OCI-LY3 (cell line): ENCODE measurements around the gene PDXP.

Source experiments
- H2AFZ ChIP-seq: fragments of 200-600, 300-600 bp; shearing (Covaris generic); 2 replicates; pipeline ENCODE4 v1.6.0; 2014; ENCODE audit warnings: antibody characterized with exemption, low read depth, low read length
- H3K27ac ChIP-seq: fragments of 200-600, 300-600 bp; sonication (generic); 2 replicates; pipeline ENCODE4 v1.5.1; 2014; ENCODE audit warnings: mild to moderate bottlenecking, low read length, moderate library complexity, mixed read lengths
- H3K27me3 ChIP-seq: fragments of 200-600, 300-600 bp; sonication (generic); 2 replicates; pipeline ENCODE4 v1.6.1; 2014; ENCODE audit warnings: low read depth, low read length, mixed read lengths
- H3K36me3 ChIP-seq: fragments of 200-600, 300-600 bp; sonication (generic); replicated peaks from 2 replicates; pipeline ENCODE3; 2014; ENCODE audit warnings: low read depth, low read length, mixed read lengths
- H3K4me1 ChIP-seq: fragments of 300-600, 200-600 bp; sonication (generic); 2 replicates; pipeline ENCODE4 v1.6.1; 2014; ENCODE audit warnings: low read length, mixed read lengths
- H3K4me2 ChIP-seq: fragments of 200-600, 300-600 bp; sonication (generic); 2 replicates; pipeline ENCODE4 v1.6.1; 2014; ENCODE audit warnings: low read length, mixed read lengths
- H3K4me3 ChIP-seq: fragments of 300-600, 200-600 bp; sonication (generic); 2 replicates; pipeline ENCODE4 v1.5.1; 2014; ENCODE audit warnings: antibody characterized with exemption, mild to moderate bottlenecking, low read length, moderate library complexity
- H3K79me2 ChIP-seq: fragments of 300-600, 200-600 bp; shearing (Covaris generic); 2 replicates; pipeline ENCODE4 v1.6.1; 2014; ENCODE audit warnings: mild to moderate bottlenecking, low read length, mixed read lengths
- H3K9ac ChIP-seq: fragments of 300-600, 200-600 bp; shearing (Covaris generic); 2 replicates; pipeline ENCODE4 v1.6.0; 2014; ENCODE audit warnings: mild to moderate bottlenecking, low read length, moderate library complexity
- H3K9me3 ChIP-seq: fragments of 200-600, 300-600 bp; shearing (Covaris generic); 2 replicates; pipeline ENCODE4 v1.6.1; 2014; ENCODE audit warnings: low read length, mixed read lengths; ENCODE audit not compliant: insufficient read depth
- H4K20me1 ChIP-seq: fragments of 200-600, 300-600 bp; sonication (generic); 2 replicates; pipeline ENCODE4 v1.6.1; 2016; ENCODE audit warnings: low read length, mixed read lengths; ENCODE audit not compliant: insufficient read depth
- EZH2phosphoT487 ChIP-seq: fragments of 200-600 bp; shearing (Covaris generic); IDR thresholded peaks from 2 replicates; pipeline ENCODE4 v1.6.1; 2018; ENCODE audit warnings: antibody characterized with exemption, mixed run types, low read depth
- TF ChIP-seq, protein P1 (sequence below): fragments of 200-600, 300-600 bp; sonication (generic); IDR thresholded peaks from 2 replicates; pipeline ENCODE4 v1.5.1; 2014; ENCODE audit warnings: antibody characterized with exemption, low read length, low read depth

Gene PDXP

GRCh38 chr22:37611207-37611606 is 47.3 kb upstream of the PDXP start:
- Histone ChIP-seq H3K4me2 (no peak overlapping the region), H3K9me3 (no peaks in the 10 kb centered on the region), H3K79me2 (peaks cover 36% of the 10 kb centered on the region), H3K27ac (no peak overlapping the region), H2AFZ (no peak overlapping the region), H3K36me3 (peaks cover 20% of the 10 kb centered on the region), H3K4me1 (peaks cover 13% of the 10 kb centered on the region), H3K27me3 (no peaks in the 10 kb centered on the region), H4K20me1 (no peaks in the 10 kb centered on the region), H3K9ac (no peak overlapping the region), H3K4me3 (no peak overlapping the region)
- TF ChIP-seq, protein P1, sequence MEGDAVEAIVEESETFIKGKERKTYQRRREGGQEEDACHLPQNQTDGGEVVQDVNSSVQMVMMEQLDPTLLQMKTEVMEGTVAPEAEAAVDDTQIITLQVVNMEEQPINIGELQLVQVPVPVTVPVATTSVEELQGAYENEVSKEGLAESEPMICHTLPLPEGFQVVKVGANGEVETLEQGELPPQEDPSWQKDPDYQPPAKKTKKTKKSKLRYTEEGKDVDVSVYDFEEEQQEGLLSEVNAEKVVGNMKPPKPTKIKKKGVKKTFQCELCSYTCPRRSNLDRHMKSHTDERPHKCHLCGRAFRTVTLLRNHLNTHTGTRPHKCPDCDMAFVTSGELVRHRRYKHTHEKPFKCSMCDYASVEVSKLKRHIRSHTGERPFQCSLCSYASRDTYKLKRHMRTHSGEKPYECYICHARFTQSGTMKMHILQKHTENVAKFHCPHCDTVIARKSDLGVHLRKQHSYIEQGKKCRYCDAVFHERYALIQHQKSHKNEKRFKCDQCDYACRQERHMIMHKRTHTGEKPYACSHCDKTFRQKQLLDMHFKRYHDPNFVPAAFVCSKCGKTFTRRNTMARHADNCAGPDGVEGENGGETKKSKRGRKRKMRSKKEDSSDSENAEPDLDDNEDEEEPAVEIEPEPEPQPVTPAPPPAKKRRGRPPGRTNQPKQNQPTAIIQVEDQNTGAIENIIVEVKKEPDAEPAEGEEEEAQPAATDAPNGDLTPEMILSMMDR, result no peak
- no peak for TF ChIP-seq EZH2phosphoT487

DNA sequence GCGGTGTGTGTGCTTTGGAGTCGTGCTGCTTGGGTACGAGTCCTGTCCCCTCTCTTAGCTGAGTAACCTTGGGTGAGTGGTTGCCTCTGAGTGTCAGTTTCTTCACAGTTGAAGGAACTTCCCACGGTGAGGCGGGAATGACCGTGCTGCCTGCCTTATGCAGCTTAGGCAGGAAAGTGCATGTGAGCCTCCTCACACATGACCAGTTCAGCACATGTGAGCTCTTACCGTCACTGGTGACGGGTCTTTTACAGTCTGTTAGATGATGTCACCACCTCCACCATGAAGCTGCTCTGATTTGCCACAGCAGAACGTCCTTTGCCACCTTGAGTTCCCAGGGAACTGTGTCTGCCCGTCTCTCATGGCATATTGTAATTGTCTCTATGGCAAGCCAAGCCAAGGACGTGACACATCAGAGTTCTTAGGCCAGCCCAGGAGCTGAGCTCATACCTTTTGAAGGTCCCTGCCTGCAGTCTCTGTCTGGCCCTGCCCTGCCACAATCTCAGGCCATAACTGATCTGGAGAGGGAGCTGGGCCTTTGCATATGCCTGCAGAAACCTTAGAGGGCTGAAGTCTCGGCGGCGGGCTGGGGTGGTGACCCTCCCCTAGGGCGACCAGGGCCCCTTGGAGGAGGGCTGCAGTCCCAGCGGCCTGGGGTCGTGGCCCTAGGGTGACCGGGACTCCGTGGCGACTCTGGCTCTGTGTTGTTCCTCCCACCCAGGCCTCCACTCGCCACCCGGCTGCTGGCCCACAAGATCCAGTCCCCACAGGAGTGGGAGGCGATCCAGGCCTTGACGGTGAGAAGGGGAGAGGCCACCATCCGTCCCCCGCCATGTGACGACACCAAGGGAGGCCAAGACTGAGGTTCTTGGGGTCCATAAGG is 42.1 kb upstream of the PDXP start:
- TF ChIP-seq, protein P1, result no peak
- no peak for TF ChIP-seq EZH2phosphoT487
- Histone ChIP-seq H3K27me3 (no peaks in the 10 kb centered on the region), H3K4me2 (no peak overlapping the region), H3K9ac (no peak overlapping the region), H3K4me3 (no peak overlapping the region), H2AFZ (no peak overlapping the region), H3K79me2 (peaks cover 9% of the 10 kb centered on the region), H3K4me1 (peaks cover 16% of the 10 kb centered on the region), H3K27ac (no peak overlapping the region), H3K36me3 (peaks cover 44% of the 10 kb centered on the region), H4K20me1 (no peaks in the 10 kb centered on the region), H3K9me3 (no peaks in the 10 kb centered on the region)

- TF ChIP-seq EZH2phosphoT487, result no peak
- TF ChIP-seq, protein P1, result no peak
- H3K4me2 ChIP-seq, result no peak overlapping the region
- no peaks in the 10 kb centered on the region for H3K27me3 ChIP-seq
- no peak overlapping the region for H3K27ac ChIP-seq
- H3K79me2 ChIP-seq, result peaks cover 5% of the 10 kb centered on the region; the same call in 1 of the 2 replicates
- H3K36me3 ChIP-seq, result peaks cover 41% of the 10 kb centered on the region
- no peak overlapping the region for H3K4me3 ChIP-seq
- no peaks in the 10 kb centered on the region for H3K9me3 ChIP-seq
- no peak overlapping the region for H2AFZ ChIP-seq
- H3K9ac ChIP-seq, result no peak overlapping the region
- no peaks in the 10 kb centered on the region for H4K20me1 ChIP-seq
- H3K4me1 ChIP-seq, result peaks cover 16% of the 10 kb centered on the region
Observed at GRCh38 chr22:37617431-37617830, 41.1 kb upstream of the PDXP start.

GRCh38 chr22:37618072-37618656 is 40.4 kb upstream of the PDXP start:
- Histone ChIP-seq H3K27ac (peak overlapping the region; percentile 47), H3K27me3 (no peaks in the 10 kb centered on the region), H3K79me2 (no peaks in the 10 kb centered on the region), H2AFZ (no peak overlapping the region), H3K36me3 (peaks cover 38% of the 10 kb centered on the region), H3K4me3 (peak overlapping the region; percentile 4; the same call in 1 of the 2 replicates), H3K4me2 (peak overlapping the region; percentile 38), H3K9me3 (no peaks in the 10 kb centered on the region), H3K9ac (peak overlapping the region; percentile 32; the same call in 1 of the 2 replicates), H4K20me1 (no peaks in the 10 kb centered on the region), H3K4me1 (peaks cover 17% of the 10 kb centered on the region)
- no peak for TF ChIP-seq EZH2phosphoT487
- TF ChIP-seq, protein P1, result no peak
